Endothelial cell of umbilical vein (primary cell): ENCODE measurements around the gene AGMO. TPM values are rescaled to one million over a fixed set of nuclear protein-coding genes. Genes with fewer than 3 reads are reported as not detected.

Source experiments
- BruUV-seq: library from RNA; stranded (reverse); fragments of 400-500 nt; replicated peaks from 2 replicates; lab custom pipeline; 2021; lab: Mats Ljungman, UMichigan
- CTCF ChIA-PET: fragments of 300-600, 350-600 bp; sonication (Branson Sonifier 250); formaldehyde crosslinking; loops from one replicate; lab custom pipeline; 2021; ENCODE audit warnings: antibody characterized with exemption, inconsistent platforms; lab: Charles Lee
- POLR2A ChIA-PET: fragments of 300-600, 350-600 bp; sonication (Branson Sonifier 250); formaldehyde crosslinking; loops from one replicate; lab custom pipeline; 2021; ENCODE audit warnings: antibody characterized with exemption, inconsistent platforms; lab: Charles Lee
- DNase-seq: peaks from one replicate; pipeline ENCODE4 v3.0.0-alpha.2; 2011; ENCODE audit warnings: low read depth, low spot score
- FAIRE-seq: peaks from 2 replicates; lab custom pipeline; 2011; peaks lifted over from hg19 to GRCh38; lab: Jason Lieb, UNC
- H2AFZ ChIP-seq: 2 replicates; pipeline ENCODE4 v1.6.0; 2012; ENCODE audit warnings: low read depth, low read length, control low read depth, inconsistent platforms
- H3K27ac ChIP-seq: 2 replicates; pipeline ENCODE4 v1.5.1; 2011; ENCODE audit warnings: low read depth, mild to moderate bottlenecking, control low read depth, low read length, moderate library complexity; ENCODE audit not compliant: insufficient read depth
- H3K27me3 ChIP-seq, 2 experiments: 2 replicates each; pipeline versions ENCODE4 v1.6.0 to v1.6.1; 2011; ENCODE audit warnings: low read length in 2 of 2, mixed read lengths in 1 of 2; ENCODE audit not compliant: control insufficient read depth in 2 of 2, insufficient read depth in 2 of 2
- H3K36me3 ChIP-seq, 2 experiments: 2 replicates in 1 of 2; 3 replicates in 1 of 2; pipeline ENCODE4 v1.5.1; 2011; ENCODE audit warnings: low read length in 2 of 2, mild to moderate bottlenecking in 1 of 2, moderate library complexity in 1 of 2; ENCODE audit not compliant: control insufficient read depth in 2 of 2, insufficient read depth in 2 of 2; ENCODE audit errors: extremely low read depth in 1 of 2
- H3K4me1 ChIP-seq: 3 replicates; pipeline ENCODE4 v1.5.1; 2011; ENCODE audit warnings: mild to moderate bottlenecking, low read length; ENCODE audit not compliant: control insufficient read depth, insufficient read depth; ENCODE audit errors: extremely low read depth
- H3K4me2 ChIP-seq: 2 replicates; pipeline ENCODE4 v1.6.1; 2011; ENCODE audit warnings: low read length, control low read depth, mixed read lengths; ENCODE audit not compliant: insufficient read depth
- H3K4me3 ChIP-seq, 3 experiments: fragments of 200-600 bp in 1 of 3; sonication (generic), shearing (Covaris generic) in 1 of 3; replicated peaks in 1 of 3; 2 replicates each; pipeline ENCODE4 v1.5.1; 2011 to 2016; ENCODE audit warnings: control low read depth in 3 of 3, low read length in 3 of 3, mild to moderate bottlenecking in 2 of 3, inconsistent platforms in 1 of 3, low read depth in 1 of 3, moderate library complexity in 1 of 3; ENCODE audit not compliant: insufficient read depth in 1 of 3
- H3K79me2 ChIP-seq: 2 replicates; pipeline ENCODE4 v1.6.0; 2012; ENCODE audit warnings: low read length, inconsistent platforms; ENCODE audit not compliant: control insufficient read depth, insufficient read depth
- H3K9ac ChIP-seq: replicated peaks from 2 replicates; pipeline ENCODE3; 2011; ENCODE audit warnings: low read length, control low read depth; ENCODE audit not compliant: insufficient read depth; ENCODE audit errors: extremely low read depth
- H3K9me1 ChIP-seq: replicated peaks from 3 replicates; pipeline ENCODE4 v1.6.0; 2011; ENCODE audit warnings: mild to moderate bottlenecking, low read length; ENCODE audit not compliant: control insufficient read depth, insufficient read depth; ENCODE audit errors: extremely low read depth
- H3K9me3 ChIP-seq: replicated peaks from 2 replicates; pipeline ENCODE4 v1.5.1; 2012; ENCODE audit warnings: low read length, inconsistent platforms; ENCODE audit not compliant: control insufficient read depth, insufficient read depth
- H4K20me1 ChIP-seq: replicated peaks from 2 replicates; pipeline ENCODE3; 2011; ENCODE audit warnings: mild to moderate bottlenecking, low read length; ENCODE audit not compliant: control insufficient read depth, insufficient read depth; ENCODE audit errors: extremely low read depth
- EZH2 ChIP-seq: IDR thresholded peaks from 2 replicates; pipeline ENCODE4 v1.6.1; 2012; ENCODE audit warnings: borderline replicate concordance, low read depth, mild to moderate bottlenecking, moderate library complexity, low read length, inconsistent platforms; ENCODE audit not compliant: severe bottlenecking
- FOS ChIP-seq: IDR thresholded peaks from 2 replicates; pipeline ENCODE4 v1.6.1; 2011; ENCODE audit warnings: mild to moderate bottlenecking, low read length, moderate library complexity, borderline replicate concordance; ENCODE audit not compliant: insufficient read depth
- GATA2 ChIP-seq: IDR thresholded peaks from 2 replicates; pipeline ENCODE4 v1.7.0; 2011; ENCODE audit warnings: low read depth, mild to moderate bottlenecking, moderate library complexity, mixed read lengths, low read length; ENCODE audit not compliant: insufficient read length, insufficient read depth
- POLR2A ChIP-seq: IDR thresholded peaks from 2 replicates; pipeline ENCODE4 v1.6.1; 2012; ENCODE audit warnings: low read depth, mild to moderate bottlenecking, control low read depth, low read length
- POLR2AphosphoS5 ChIP-seq: IDR thresholded peaks from 2 replicates; pipeline ENCODE4 v1.6.1; 2012; ENCODE audit warnings: low read depth, mild to moderate bottlenecking, control low read depth, low read length, moderate library complexity; ENCODE audit not compliant: insufficient read depth
- dilution Hi-C: fragments of 300-500 bp; cut with MboI; formaldehyde crosslinking; loops from one replicate; pipeline ENCODE4 v1.15.0; 2019; ENCODE audit warnings: low sequenced_read_pairs; ENCODE audit not compliant: extremely low pct_ligation_motif_present
- intact Hi-C: fragments of 100-400 bp; cut with micrococcal nuclease; formaldehyde crosslinking; loops from one replicate; pipeline ENCODE4 v1.10.0; 2022
- polyA plus RNA-seq, 4 experiments: library from polyadenylated mRNA; depleted of rRNA in 3 of 4; stranded (reverse) in 3 of 4; unstranded in 1 of 4; fragments of >200 nt; gene quantifications; 2 replicates each; pipeline versions ENCODE4 v1.2.1 to v1.2.3, GENCODE V29; 2011 to 2012; ENCODE audit warnings: missing spikeins in 1 of 4
- total RNA-seq: library from RNA; stranded (reverse); gene quantifications from 2 replicates; pipeline ENCODE4 v1.2.3, GENCODE V29; 2021

The AGMO gene
- total and polyA plus RNA-seq, 2 donors (not counting 3 experiments of a cell fraction or from before 2014, with no cell fraction given) = 0.23 to 0.40 TPM

DNA sequence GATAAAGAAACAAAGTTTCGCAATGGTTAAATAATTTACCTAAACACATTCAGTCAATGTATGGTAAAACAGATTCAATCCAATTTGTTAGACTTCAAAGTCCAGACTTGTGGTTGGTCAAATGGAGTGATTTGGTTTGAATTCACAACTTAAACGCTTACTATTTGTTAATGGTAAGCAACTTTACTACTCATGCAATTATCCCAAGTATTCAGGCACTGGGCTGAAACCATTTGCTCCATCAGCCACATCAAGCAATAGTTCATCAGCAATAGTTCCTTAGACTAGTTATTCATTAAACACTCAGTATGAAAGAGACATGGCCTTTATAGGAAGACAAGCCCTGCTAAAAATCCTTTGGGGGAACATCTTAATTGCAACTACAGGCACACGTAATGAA, 253.0 kb downstream of the AGMO start:
- DNase-seq (no peak), FAIRE-seq (no peak)
- Histone ChIP-seq H3K9me1 (no peaks in the 10 kb centered on the region), H3K4me2 (no peak overlapping the region), H3K27ac (no peak overlapping the region), H3K79me2 (no peaks in the 10 kb centered on the region), H3K4me1 (no peaks in the 10 kb centered on the region), H3K9me3 (no peaks in the 10 kb centered on the region), H4K20me1 (no peaks in the 10 kb centered on the region), H2AFZ (no peak overlapping the region), H3K36me3 (no peaks in the 10 kb centered on the region), H3K9ac (no peak overlapping the region), H3K27me3 (no peaks in the 10 kb centered on the region), H3K4me3 (no peak overlapping the region)
- dilution Hi-C loops (loop anchor here (25.0 kb wide), 1 partner anchor 403 kb away; no protein-coding TSS in a partner anchor), intact Hi-C loops (loop anchor here (5.0 to 10.0 kb wide), 3 partner anchors 112 to 1256 kb away; no protein-coding TSS in a partner anchor)
- ChIA-PET POLR2A (no interaction called here), CTCF (no interaction called here)
- TF ChIP-seq EZH2 = no peak
- TF ChIP-seq FOS = no peak
- no peak for TF ChIP-seq GATA2
- BruUV-seq = no TSS peak

DNA sequence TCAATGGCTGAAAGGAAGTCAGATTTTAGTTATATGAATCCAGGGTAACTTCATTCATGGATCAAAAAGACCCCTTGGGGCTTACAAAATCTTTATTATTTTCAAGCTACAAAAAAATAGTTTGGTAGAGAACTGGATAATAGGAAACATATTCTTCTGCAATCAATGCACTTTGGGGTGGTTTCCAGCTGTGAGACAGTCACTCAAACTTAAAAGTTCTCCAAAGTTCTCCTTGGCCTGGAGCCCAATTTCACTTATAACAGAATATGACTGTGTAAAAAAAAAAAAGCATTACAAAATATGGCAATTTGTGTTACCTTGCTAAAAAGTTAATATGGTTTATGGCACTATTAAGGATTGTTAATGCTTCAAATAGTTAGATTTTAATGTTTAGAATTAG, 255.5 kb downstream of the AGMO start:
- no peak overlapping the region for H3K4me2 ChIP-seq
- no peak overlapping the region for H2AFZ ChIP-seq
- DNase-seq = no peak
- H3K79me2 ChIP-seq = no peaks in the 10 kb centered on the region
- H3K36me3 ChIP-seq = no peaks in the 10 kb centered on the region
- no peak overlapping the region for H3K9ac ChIP-seq
- no peaks in the 10 kb centered on the region for H3K27me3 ChIP-seq
- ChIA-PET CTCF (no interaction called here), POLR2A (no interaction called here)
- H3K9me1 ChIP-seq = no peaks in the 10 kb centered on the region
- FAIRE-seq = no peak
- dilution Hi-C loops (loop anchor here (25.0 kb wide), 1 partner anchor 406 kb away; no protein-coding TSS in a partner anchor), intact Hi-C loops (loop anchor here (5.0 to 10.0 kb wide), 3 partner anchors 109 to 1259 kb away; no protein-coding TSS in a partner anchor)
- H3K4me1 ChIP-seq = no peaks in the 10 kb centered on the region
- H4K20me1 ChIP-seq = no peaks in the 10 kb centered on the region
- H3K27ac ChIP-seq = no peak overlapping the region
- H3K4me3 ChIP-seq = no peak overlapping the region
- TF ChIP-seq POLR2AphosphoS5 (no peak), GATA2 (no peak), FOS (no peak), POLR2A (no peak)
- BruUV-seq = no TSS peak
- H3K9me3 ChIP-seq = no peaks in the 10 kb centered on the region
